PC-3 (cell line): ENCODE results near the gene NECAP2. TPM values are rescaled to one million over a fixed set of nuclear protein-coding genes. Genes with fewer than 3 reads are reported as not detected.
"Not testable (repeated sequence)": the region's sequence is repeated elsewhere in the genome, so short reads cannot be mapped to it uniquely, and the experiment has no call there.

Source experiments
- ATAC-seq: fragments of 200-7000 bp; cut with Tn5 transposase; 2 replicates; pipeline ENCODE4 v1.9.1; 2020; ENCODE audit warnings: mild to moderate bottlenecking, moderate library complexity
- BruUV-seq: library from RNA; stranded (reverse); fragments of 400-500 nt; replicated peaks from 2 replicates; lab custom pipeline; 2021; lab: Mats Ljungman, UMichigan
- CTCF ChIA-PET: fragments of 300-600 bp; sonication (Branson Sonifier 250); formaldehyde crosslinking; loops from one replicate; lab custom pipeline; 2022; ENCODE audit warnings: antibody characterized with exemption; lab: Charles Lee
- POLR2A ChIA-PET: fragments of 300-600 bp; sonication (Branson Sonifier 250); formaldehyde crosslinking; loops from one replicate; lab custom pipeline; 2022; ENCODE audit warnings: antibody characterized with exemption; ENCODE audit not compliant: unreplicated experiment; lab: Charles Lee
- DNase-seq: peaks from one replicate; pipeline ENCODE4 v3.0.0-alpha.2; 2015
- H2AFZ ChIP-seq: fragments of 300-600 bp; sonication (generic); 2 replicates; pipeline ENCODE4 v1.6.0; 2016; ENCODE audit warnings: antibody characterized with exemption, low read length
- H3F3A ChIP-seq: fragments of 300-600 bp; sonication (generic); one replicate; pipeline ENCODE4 v1.6.0; 2017; ENCODE audit warnings: antibody characterized with exemption, low read length, control low read depth, mild to moderate bottlenecking; ENCODE audit not compliant: unreplicated experiment
- H3K27ac ChIP-seq: fragments of 300-600 bp; sonication (generic); 2 replicates; pipeline ENCODE4 v1.5.1; 2016; ENCODE audit warnings: mild to moderate bottlenecking, low read length
- H3K27me3 ChIP-seq: fragments of 300-600 bp; sonication (generic); 2 replicates; pipeline ENCODE4 v1.6.1; 2016; ENCODE audit warnings: low read length, mixed read lengths
- H3K36me3 ChIP-seq: fragments of 300-600 bp; sonication (generic); 2 replicates; pipeline ENCODE4 v1.6.1; 2016; ENCODE audit warnings: low read depth, mixed run types, low read length, mixed read lengths
- H3K4me1 ChIP-seq: fragments of 300-600 bp; sonication (generic); 2 replicates; pipeline ENCODE4 v1.5.1; 2016; ENCODE audit warnings: low read length; ENCODE audit not compliant: insufficient read depth
- H3K4me2 ChIP-seq: fragments of 300-600 bp; sonication (generic); 2 replicates; pipeline ENCODE4 v1.6.0; 2016; ENCODE audit warnings: low read length
- H3K4me3 ChIP-seq: fragments of 300-600 bp; sonication (generic); 2 replicates; pipeline ENCODE4 v1.5.1; 2016; ENCODE audit warnings: mild to moderate bottlenecking, low read length, mixed read lengths
- H3K79me2 ChIP-seq: fragments of 300-600 bp; sonication (generic); 2 replicates; pipeline ENCODE4 v1.6.1; 2017; ENCODE audit warnings: low read length, mixed read lengths
- H3K9ac ChIP-seq: fragments of 300-600 bp; sonication (generic); 2 replicates; pipeline ENCODE4 v1.6.0; 2016; ENCODE audit warnings: mild to moderate bottlenecking, low read length
- H3K9me2 ChIP-seq: fragments of 300-600 bp; sonication (generic); replicated peaks from 2 replicates; pipeline ENCODE4 v1.6.1; 2016; ENCODE audit warnings: mixed run types, low read length, mixed read lengths
- H3K9me3 ChIP-seq: fragments of 300-600 bp; sonication (generic); 2 replicates; pipeline ENCODE4 v1.6.1; 2016; ENCODE audit warnings: low read length, mixed read lengths
- H4K20me1 ChIP-seq: fragments of 300-600 bp; sonication (generic); 2 replicates; pipeline ENCODE4 v1.6.1; 2016; ENCODE audit warnings: low read length, mixed read lengths
- CTCF ChIP-seq: fragments of 300-600 bp; sonication (generic); conservative IDR thresholded peaks from 2 replicates; pipeline ENCODE4 v1.5.1; 2017; ENCODE audit warnings: antibody characterized with exemption, low read depth, mild to moderate bottlenecking, low read length
- EZH2 ChIP-seq: fragments of 300-600 bp; sonication (generic); IDR thresholded peaks from one replicate; pipeline ENCODE4 v1.6.1; 2017; ENCODE audit warnings: antibody characterized with exemption, mild to moderate bottlenecking, low read length; ENCODE audit not compliant: unreplicated experiment
- EZH2phosphoT487 ChIP-seq: fragments of 300-600 bp; sonication (generic); IDR thresholded peaks from 2 replicates; pipeline ENCODE4 v1.6.1; 2018; ENCODE audit warnings: mild to moderate bottlenecking, antibody characterized with exemption, low read length, borderline replicate concordance
- intact Hi-C: fragments of 100-400 bp; cut with micrococcal nuclease; formaldehyde crosslinking; loops from 2 replicates; pipeline ENCODE4 v1.9.0; 2023
- total RNA-seq: library from RNA; depleted of rRNA; stranded (reverse); fragments of >200 nt; gene quantifications from 2 replicates; pipeline ENCODE4 v1.2.3, GENCODE V29; 2014

The NECAP2 gene
- total RNA-seq, 1 experiment from 2014 or later: 65.0 TPM

GRCh38 chr1:16489195-16489880 is 48.8 kb downstream of the NECAP2 start:
- H3K9me2 ChIP-seq, intact Hi-C loops, H3K9ac ChIP-seq, H3K4me2 ChIP-seq, H3K36me3 ChIP-seq, DNase-seq, H3K27ac ChIP-seq, BruUV-seq, ATAC-seq, H3K4me3 ChIP-seq, H3K27me3 ChIP-seq, H4K20me1 ChIP-seq, H3F3A ChIP-seq, H3K4me1 ChIP-seq, H2AFZ ChIP-seq, H3K79me2 ChIP-seq, POLR2A ChIA-PET, H3K9me3 ChIP-seq, CTCF ChIA-PET: not testable (repeated sequence)

- Histone ChIP-seq H3K4me3 (no peak overlapping the region), H3K27ac (no peak overlapping the region), H3K4me2 (no peak overlapping the region), H3K27me3 (no peaks in the 10 kb centered on the region), H3K4me1 (no peaks in the 10 kb centered on the region), H2AFZ (no peak overlapping the region), H3K9me2 (no peaks in the 10 kb centered on the region), H4K20me1 (no peaks in the 10 kb centered on the region), H3K79me2 (no peaks in the 10 kb centered on the region), H3K36me3 (no peaks in the 10 kb centered on the region), H3F3A (no peaks in the 10 kb centered on the region), H3K9ac (no peak overlapping the region), H3K9me3 (no peaks in the 10 kb centered on the region)
- ChIA-PET POLR2A (no interaction called here), CTCF (no interaction called here)
- BruUV-seq: no TSS peak
- no peak for ATAC-seq
- intact Hi-C loops: no loop called here
- DNase-seq: no peak
- no peak for TF ChIP-seq CTCF
- TF ChIP-seq EZH2phosphoT487: no peak
- TF ChIP-seq EZH2: no peak
Measured at GRCh38 chr1:16491056-16491675, 50.6 kb downstream of the NECAP2 start.

- H3K27me3 ChIP-seq, H3F3A ChIP-seq, ATAC-seq, H3K4me1 ChIP-seq, H3K9me3 ChIP-seq, H3K27ac ChIP-seq, H3K9me2 ChIP-seq, DNase-seq, H3K79me2 ChIP-seq, POLR2A ChIA-PET, H3K9ac ChIP-seq, H3K36me3 ChIP-seq, intact Hi-C loops, H2AFZ ChIP-seq, H3K4me2 ChIP-seq, H4K20me1 ChIP-seq, CTCF ChIA-PET, BruUV-seq, H3K4me3 ChIP-seq: not testable (repeated sequence)
Measured at GRCh38 chr1:16492937-16493336, 52.4 kb downstream of the NECAP2 start.

- H3K4me1 ChIP-seq, H3K9me3 ChIP-seq, H3K4me3 ChIP-seq, H2AFZ ChIP-seq, H3K9ac ChIP-seq, H3F3A ChIP-seq, H3K4me2 ChIP-seq, H3K27ac ChIP-seq, CTCF ChIA-PET, H3K9me2 ChIP-seq, H3K27me3 ChIP-seq, H3K79me2 ChIP-seq, POLR2A ChIA-PET, intact Hi-C loops, BruUV-seq, ATAC-seq, H3K36me3 ChIP-seq, H4K20me1 ChIP-seq, DNase-seq: not testable (repeated sequence)
Measured at GRCh38 chr1:16493731-16494130, 53.2 kb downstream of the NECAP2 start.

GRCh38 chr1:16497474-16497904 is 57.0 kb downstream of the NECAP2 start:
- H3K9ac ChIP-seq, H3K27me3 ChIP-seq, intact Hi-C loops, H3K4me3 ChIP-seq, CTCF ChIA-PET, H3F3A ChIP-seq, H3K4me2 ChIP-seq, H3K79me2 ChIP-seq, DNase-seq, H3K9me3 ChIP-seq, ATAC-seq, H3K36me3 ChIP-seq, H3K27ac ChIP-seq, H4K20me1 ChIP-seq, BruUV-seq, H3K9me2 ChIP-seq, H3K4me1 ChIP-seq, H2AFZ ChIP-seq: not testable (repeated sequence)
- POLR2A ChIA-PET: interaction anchor here (0.6 kb wide), 1 partner anchor 65 kb away, joined by 5 read pairs; no protein-coding TSS in a partner anchor
